WTC11 (cell line): ENCODE measurements around the gene PKP4. TPM values are rescaled to one million over a fixed set of nuclear protein-coding genes. Genes with fewer than 3 reads are reported as not detected.

Experiments
- ATAC-seq: fragments of 200-7000 bp; cut with Tn5 transposase; 2 replicates; pipeline ENCODE4 v1.10.0; 2021; ENCODE audit warnings: mild to moderate bottlenecking, moderate library complexity
- CTCF ChIA-PET: fragments of 300-600 bp; sonication (Branson Sonifier 250); formaldehyde crosslinking; loops from one replicate; lab custom pipeline; 2021; ENCODE audit warnings: antibody characterized with exemption; lab: Charles Lee
- POLR2A ChIA-PET: fragments of 350-600 bp; sonication (Branson Sonifier 250); formaldehyde crosslinking; loops from one replicate; lab custom pipeline; 2021; ENCODE audit warnings: antibody characterized with exemption; lab: Charles Lee
- DNase-seq: peaks from one replicate; pipeline ENCODE4 v3.0.0; 2021; ENCODE audit warnings: low spot score
- H3K27ac Mint-ChIP-seq: 2 replicates; pipeline ENCODE4 v1.8.0; 2021; ENCODE audit warnings: mixed read lengths
- H3K27me3 Mint-ChIP-seq: 2 replicates; pipeline ENCODE4 v1.8.0; 2021; ENCODE audit warnings: low read depth, mild to moderate bottlenecking, moderate library complexity, mixed read lengths
- H3K36me3 Mint-ChIP-seq: 2 replicates; pipeline ENCODE4 v1.8.0; 2021; ENCODE audit warnings: mixed read lengths
- H3K4me1 Mint-ChIP-seq: 2 replicates; pipeline ENCODE4 v1.8.0; 2022; ENCODE audit warnings: mixed read lengths
- H3K4me3 Mint-ChIP-seq: 2 replicates; pipeline ENCODE4 v1.8.0; 2021; ENCODE audit warnings: mild to moderate bottlenecking, moderate library complexity, mixed read lengths
- H3K9me3 Mint-ChIP-seq: 2 replicates; pipeline ENCODE4 v1.8.0; 2021; ENCODE audit warnings: mixed read lengths
- CREM ChIP-seq: sonication (generic); formaldehyde crosslinking; IDR thresholded peaks from 2 replicates; pipeline ENCODE4 v1.8.1; 2022; ENCODE audit warnings: mild to moderate bottlenecking, missing genetic modification reagents, moderate library complexity
- ESRRA ChIP-seq: sonication (generic); formaldehyde crosslinking; IDR thresholded peaks from 2 replicates; pipeline ENCODE4 v1.8.1; 2022; ENCODE audit warnings: mild to moderate bottlenecking, missing genetic modification reagents, borderline replicate concordance
- FOXJ3 ChIP-seq: sonication (generic); formaldehyde crosslinking; IDR thresholded peaks from 2 replicates; pipeline ENCODE4 v1.9.0; 2021; ENCODE audit warnings: missing genetic modification reagents, mild to moderate bottlenecking, borderline replicate concordance
- IRF2 ChIP-seq: sonication (generic); formaldehyde crosslinking; IDR thresholded peaks from 2 replicates; pipeline ENCODE4 v1.8.0; 2022; ENCODE audit warnings: low read depth, missing genetic modification reagents, borderline replicate concordance
- NFYB ChIP-seq: sonication (generic); formaldehyde crosslinking; conservative IDR thresholded peaks from 2 replicates; pipeline ENCODE4 v1.8.0; 2022; ENCODE audit warnings: low read depth, missing genetic modification reagents
- OVOL2 ChIP-seq: fragments of 250-450 bp; sonication (Bioruptor Pico); IDR thresholded peaks from 2 replicates; pipeline ENCODE4 v1.9.0; 2021; ENCODE audit warnings: mild to moderate bottlenecking, borderline replicate concordance
- SMAD4 ChIP-seq: sonication (generic); formaldehyde crosslinking; IDR thresholded peaks from 2 replicates; pipeline ENCODE4 v1.8.0; 2022; ENCODE audit warnings: mild to moderate bottlenecking, missing genetic modification reagents
- SP1 ChIP-seq: sonication (generic); formaldehyde crosslinking; conservative IDR thresholded peaks from 2 replicates; pipeline ENCODE4 v1.8.1; 2022; ENCODE audit warnings: missing genetic modification reagents
- TEAD1 ChIP-seq: sonication (generic); formaldehyde crosslinking; IDR thresholded peaks from 2 replicates; pipeline ENCODE4 v1.8.0; 2022; ENCODE audit warnings: mild to moderate bottlenecking, missing genetic modification reagents
- ZNF232 ChIP-seq: sonication (generic); formaldehyde crosslinking; IDR thresholded peaks from 2 replicates; pipeline ENCODE4 v1.8.0; 2022; ENCODE audit warnings: mild to moderate bottlenecking, missing genetic modification reagents
- ZNF263 ChIP-seq: sonication (generic); formaldehyde crosslinking; IDR thresholded peaks from 2 replicates; pipeline ENCODE4 v1.8.1; 2022; ENCODE audit warnings: low read depth, mild to moderate bottlenecking, moderate library complexity, missing genetic modification reagents
- ZNF396 ChIP-seq: fragments of 250-450 bp; sonication (Bioruptor Pico); IDR thresholded peaks from 2 replicates; pipeline ENCODE4 v1.8.0; 2021; ENCODE audit warnings: mild to moderate bottlenecking, moderate library complexity, borderline replicate concordance
- total RNA-seq: library from RNA; stranded (reverse); gene quantifications from 3 replicates; pipeline ENCODE4 v1.2.3, GENCODE V29; 2021
- TF ChIP-seq, protein P1 (sequence below): sonication (generic); formaldehyde crosslinking; IDR thresholded peaks from 2 replicates; pipeline ENCODE4 v1.8.1; 2022; ENCODE audit warnings: mild to moderate bottlenecking, moderate library complexity, missing genetic modification reagents
- TF ChIP-seq, protein P2 (sequence below): sonication (generic); formaldehyde crosslinking; IDR thresholded peaks from 2 replicates; pipeline ENCODE4 v1.8.0; 2022; ENCODE audit warnings: mild to moderate bottlenecking, missing genetic modification reagents
- TF ChIP-seq, protein P3 (sequence below): sonication (generic); formaldehyde crosslinking; IDR thresholded peaks from 2 replicates; pipeline ENCODE4 v1.8.0; 2022; ENCODE audit warnings: mild to moderate bottlenecking, missing genetic modification reagents
- TF ChIP-seq, protein P4 (sequence below): sonication (generic); formaldehyde crosslinking; conservative IDR thresholded peaks from 2 replicates; pipeline ENCODE4 v1.8.1; 2023; ENCODE audit warnings: mild to moderate bottlenecking, low read depth, missing genetic modification reagents, moderate library complexity
- TF ChIP-seq, protein P5 (sequence below): sonication (generic); formaldehyde crosslinking; IDR thresholded peaks from 2 replicates; pipeline ENCODE4 v1.8.1; 2023; ENCODE audit warnings: mild to moderate bottlenecking, missing genetic modification reagents, moderate library complexity

The PKP4 gene
- total RNA-seq, 1 experiment from 2014 or later, result 78.9 TPM

DNA sequence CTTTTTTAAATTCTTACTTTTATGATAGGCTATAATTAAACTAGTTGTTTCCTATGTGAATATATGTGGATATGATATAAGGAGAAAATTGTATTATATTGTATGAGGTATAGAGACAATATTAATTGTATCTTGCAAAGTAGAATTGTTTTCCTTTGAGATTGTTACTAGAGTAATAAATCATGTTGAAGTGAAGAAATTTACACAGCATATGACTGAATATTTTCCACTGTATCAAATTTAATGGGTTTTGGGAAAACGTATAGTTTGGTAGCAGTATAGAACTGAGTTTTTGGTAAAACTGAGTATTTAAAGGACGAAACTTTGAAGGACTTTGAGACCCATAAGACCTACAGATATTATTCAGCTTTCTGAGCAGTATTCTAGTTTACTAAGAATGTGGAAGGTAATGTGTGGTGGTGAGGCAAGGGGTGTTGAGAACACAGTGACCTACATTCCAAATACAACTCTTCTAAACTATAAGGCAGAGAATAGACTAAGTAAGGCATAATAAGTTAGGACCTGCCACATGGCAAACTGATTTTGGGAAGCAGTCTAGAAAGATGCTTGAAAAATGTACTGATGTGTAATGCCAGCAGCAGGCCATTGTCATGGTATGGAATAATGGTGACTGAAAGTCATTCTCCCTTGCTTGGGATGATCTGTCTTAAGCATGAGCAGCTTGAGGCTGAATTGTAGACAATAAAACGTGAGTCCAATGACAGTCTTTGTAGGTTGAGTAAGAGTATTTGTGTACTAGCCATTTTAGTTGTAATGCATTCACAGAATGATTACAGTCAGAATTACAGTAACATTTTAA lies 29.6 kb downstream of the PKP4 start:
- CTCF ChIA-PET, result interaction anchor here (0.9 to 1.6 kb wide), 2 partner anchors 30 to 462 kb away, joined by 3 to 4 read pairs; partner anchors contain the start of genes CCDC148 and PKP4
- Mint-ChIP-seq H3K27ac (0 out of 2 replicates have a peak overlapping the region, but pooled peaks have one; percentile 58), H3K9me3 (no peaks in the 10 kb centered on the region), H3K4me1 (peaks cover 67% of the 10 kb centered on the region), H3K27me3 (no peaks in the 10 kb centered on the region), H3K4me3 (no peak overlapping the region), H3K36me3 (peaks cover 3% of the 10 kb centered on the region; the same call in 1 of the 2 replicates)
- no peak for TF ChIP-seq IRF2 (CRISPR knock-in tag)
- TF ChIP-seq, protein P1, sequence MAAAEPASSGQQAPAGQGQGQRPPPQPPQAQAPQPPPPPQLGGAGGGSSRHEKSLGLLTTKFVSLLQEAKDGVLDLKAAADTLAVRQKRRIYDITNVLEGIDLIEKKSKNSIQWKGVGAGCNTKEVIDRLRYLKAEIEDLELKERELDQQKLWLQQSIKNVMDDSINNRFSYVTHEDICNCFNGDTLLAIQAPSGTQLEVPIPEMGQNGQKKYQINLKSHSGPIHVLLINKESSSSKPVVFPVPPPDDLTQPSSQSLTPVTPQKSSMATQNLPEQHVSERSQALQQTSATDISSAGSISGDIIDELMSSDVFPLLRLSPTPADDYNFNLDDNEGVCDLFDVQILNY (CRISPR knock-in tag), result no peak
- TF ChIP-seq, protein P2, sequence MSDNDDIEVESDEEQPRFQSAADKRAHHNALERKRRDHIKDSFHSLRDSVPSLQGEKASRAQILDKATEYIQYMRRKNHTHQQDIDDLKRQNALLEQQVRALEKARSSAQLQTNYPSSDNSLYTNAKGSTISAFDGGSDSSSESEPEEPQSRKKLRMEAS, result no peak
- no peak for TF ChIP-seq ZNF232 (CRISPR knock-in tag)
- no peak for TF ChIP-seq ZNF396
- TF ChIP-seq CREM (CRISPR knock-in tag), result no peak
- ATAC-seq, result no peak
- POLR2A ChIA-PET, result no interaction called here
- DNase-seq, result no peak

DNA sequence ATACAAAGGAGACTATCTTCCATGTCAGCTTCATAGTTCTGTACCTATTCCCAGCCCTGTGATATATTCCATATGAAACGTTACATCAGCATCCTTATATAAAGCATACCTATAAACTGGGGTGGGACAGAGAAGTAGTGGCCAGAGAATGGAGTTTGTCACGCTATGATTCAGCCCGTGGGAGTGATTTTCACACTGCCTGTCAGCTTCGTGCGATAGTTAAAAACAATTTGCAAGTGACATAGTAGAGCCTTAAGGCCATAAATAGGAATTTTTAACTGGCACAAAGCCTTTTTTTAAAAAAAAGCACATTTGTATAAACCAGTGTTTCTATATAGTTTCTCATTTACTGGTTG lies 30.2 kb downstream of the PKP4 start:
- TF ChIP-seq FOXJ3 (CRISPR knock-in tag), result no peak
- TF ChIP-seq TEAD1 (CRISPR knock-in tag), result no peak
- TF ChIP-seq OVOL2 (CRISPR knock-in tag), result no peak

DNA sequence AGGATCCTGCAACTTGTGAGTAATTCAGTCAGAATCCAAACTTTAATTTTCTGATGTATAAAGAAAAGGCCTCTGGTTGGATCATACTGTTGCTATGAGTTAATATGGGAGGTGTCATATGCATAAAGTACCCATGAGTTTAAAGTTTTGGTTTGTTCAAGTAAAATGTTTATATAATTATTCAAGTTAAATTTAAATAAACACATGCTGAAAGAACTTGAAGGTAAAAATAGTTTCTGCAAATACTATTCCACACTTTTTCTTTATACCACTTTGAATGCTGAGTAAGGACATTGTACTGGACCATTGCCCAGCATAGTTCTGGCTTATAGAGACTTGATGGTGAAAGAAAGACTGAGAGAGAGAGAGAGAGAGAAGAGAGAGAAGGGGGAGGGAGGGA lies 30.7 kb downstream of the PKP4 start:
- Mint-ChIP-seq H3K27ac (no peak overlapping the region), H3K27me3 (no peaks in the 10 kb centered on the region), H3K4me1 (peaks cover 75% of the 10 kb centered on the region), H3K36me3 (peaks cover 3% of the 10 kb centered on the region; the same call in 1 of the 2 replicates), H3K9me3 (no peaks in the 10 kb centered on the region), H3K4me3 (no peak overlapping the region)
- ATAC-seq, result no peak
- TF ChIP-seq, protein P3, sequence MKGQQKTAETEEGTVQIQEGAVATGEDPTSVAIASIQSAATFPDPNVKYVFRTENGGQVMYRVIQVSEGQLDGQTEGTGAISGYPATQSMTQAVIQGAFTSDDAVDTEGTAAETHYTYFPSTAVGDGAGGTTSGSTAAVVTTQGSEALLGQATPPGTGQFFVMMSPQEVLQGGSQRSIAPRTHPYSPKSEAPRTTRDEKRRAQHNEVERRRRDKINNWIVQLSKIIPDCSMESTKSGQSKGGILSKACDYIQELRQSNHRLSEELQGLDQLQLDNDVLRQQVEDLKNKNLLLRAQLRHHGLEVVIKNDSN (CRISPR knock-in tag), result no peak
- TF ChIP-seq, protein P4, sequence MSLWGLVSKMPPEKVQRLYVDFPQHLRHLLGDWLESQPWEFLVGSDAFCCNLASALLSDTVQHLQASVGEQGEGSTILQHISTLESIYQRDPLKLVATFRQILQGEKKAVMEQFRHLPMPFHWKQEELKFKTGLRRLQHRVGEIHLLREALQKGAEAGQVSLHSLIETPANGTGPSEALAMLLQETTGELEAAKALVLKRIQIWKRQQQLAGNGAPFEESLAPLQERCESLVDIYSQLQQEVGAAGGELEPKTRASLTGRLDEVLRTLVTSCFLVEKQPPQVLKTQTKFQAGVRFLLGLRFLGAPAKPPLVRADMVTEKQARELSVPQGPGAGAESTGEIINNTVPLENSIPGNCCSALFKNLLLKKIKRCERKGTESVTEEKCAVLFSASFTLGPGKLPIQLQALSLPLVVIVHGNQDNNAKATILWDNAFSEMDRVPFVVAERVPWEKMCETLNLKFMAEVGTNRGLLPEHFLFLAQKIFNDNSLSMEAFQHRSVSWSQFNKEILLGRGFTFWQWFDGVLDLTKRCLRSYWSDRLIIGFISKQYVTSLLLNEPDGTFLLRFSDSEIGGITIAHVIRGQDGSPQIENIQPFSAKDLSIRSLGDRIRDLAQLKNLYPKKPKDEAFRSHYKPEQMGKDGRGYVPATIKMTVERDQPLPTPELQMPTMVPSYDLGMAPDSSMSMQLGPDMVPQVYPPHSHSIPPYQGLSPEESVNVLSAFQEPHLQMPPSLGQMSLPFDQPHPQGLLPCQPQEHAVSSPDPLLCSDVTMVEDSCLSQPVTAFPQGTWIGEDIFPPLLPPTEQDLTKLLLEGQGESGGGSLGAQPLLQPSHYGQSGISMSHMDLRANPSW (CRISPR knock-in tag), result no peak
- no peak for TF ChIP-seq SMAD4 (CRISPR knock-in tag)
- no peak for TF ChIP-seq ZNF263 (CRISPR knock-in tag)
- TF ChIP-seq, protein P5, sequence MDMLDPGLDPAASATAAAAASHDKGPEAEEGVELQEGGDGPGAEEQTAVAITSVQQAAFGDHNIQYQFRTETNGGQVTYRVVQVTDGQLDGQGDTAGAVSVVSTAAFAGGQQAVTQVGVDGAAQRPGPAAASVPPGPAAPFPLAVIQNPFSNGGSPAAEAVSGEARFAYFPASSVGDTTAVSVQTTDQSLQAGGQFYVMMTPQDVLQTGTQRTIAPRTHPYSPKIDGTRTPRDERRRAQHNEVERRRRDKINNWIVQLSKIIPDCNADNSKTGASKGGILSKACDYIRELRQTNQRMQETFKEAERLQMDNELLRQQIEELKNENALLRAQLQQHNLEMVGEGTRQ (CRISPR knock-in tag), result no peak
- no peak for TF ChIP-seq SP1 (CRISPR knock-in tag)
- no peak for TF ChIP-seq NFYB (CRISPR knock-in tag)
- no peak for TF ChIP-seq ESRRA
- no peak for TF ChIP-seq ZNF232 (CRISPR knock-in tag)
- ChIA-PET CTCF (interaction anchor here (1.4 to 2.8 kb wide), 2 partner anchors 13 to 308 kb away, joined by 4 to 17 read pairs; no protein-coding TSS in a partner anchor), POLR2A (interaction anchor here (0.6 kb wide), 1 partner anchor 29 kb away, joined by 3 read pairs; no protein-coding TSS in a partner anchor)
- no peak for DNase-seq

More for the DNA sequence above, 30.2 kb downstream of the PKP4 start:
- H3K27me3 Mint-ChIP-seq, result no peaks in the 10 kb centered on the region
- H3K36me3 Mint-ChIP-seq, result peaks cover 3% of the 10 kb centered on the region; the same call in 1 of the 2 replicates
- no peak for DNase-seq
- H3K4me3 Mint-ChIP-seq, result no peak overlapping the region
- ChIA-PET POLR2A (no interaction called here), CTCF (interaction anchor here (0.9 kb wide), 1 partner anchor 30 kb away, joined by 4 read pairs; the partner anchor contains the start of genes CCDC148 and PKP4)
- no peak for ATAC-seq
- 0 out of 2 replicates have a peak overlapping the region, but pooled peaks have one; percentile 58 for H3K27ac Mint-ChIP-seq
- no peaks in the 10 kb centered on the region for H3K9me3 Mint-ChIP-seq
- H3K4me1 Mint-ChIP-seq, result peaks cover 70% of the 10 kb centered on the region
